Fibroblast of the aortic adventitia (primary cell): ENCODE measurements around the gene ZNF593. TPM values are rescaled to one million over a fixed set of nuclear protein-coding genes. Genes with fewer than 3 reads are reported as not detected.

ENCODE experiments used
- DNase-seq: peaks from one replicate; pipeline ENCODE4 v3.0.0-alpha.2; 2010; ENCODE audit warnings: low read depth
- H3K4me3 ChIP-seq: 2 replicates; pipeline ENCODE4 v1.5.1; 2011; ENCODE audit warnings: low read depth, mild to moderate bottlenecking, control low read depth, low read length, moderate library complexity
- total RNA-seq: library from RNA; depleted of rRNA; stranded (reverse); fragments of >200 nt; gene quantifications from 2 replicates; pipeline ENCODE4 v1.2.3, GENCODE V29; 2012; ENCODE audit warnings: low replicate concordance
- TF ChIP-seq, protein P1 (sequence below): IDR thresholded peaks from 2 replicates; pipeline ENCODE4 v1.5.1; 2011; ENCODE audit warnings: mild to moderate bottlenecking, low read length, control low read depth, inconsistent platforms; ENCODE audit not compliant: insufficient read depth

Gene ZNF593
- total RNA-seq, 1 donor: 19.4 TPM

DNA sequence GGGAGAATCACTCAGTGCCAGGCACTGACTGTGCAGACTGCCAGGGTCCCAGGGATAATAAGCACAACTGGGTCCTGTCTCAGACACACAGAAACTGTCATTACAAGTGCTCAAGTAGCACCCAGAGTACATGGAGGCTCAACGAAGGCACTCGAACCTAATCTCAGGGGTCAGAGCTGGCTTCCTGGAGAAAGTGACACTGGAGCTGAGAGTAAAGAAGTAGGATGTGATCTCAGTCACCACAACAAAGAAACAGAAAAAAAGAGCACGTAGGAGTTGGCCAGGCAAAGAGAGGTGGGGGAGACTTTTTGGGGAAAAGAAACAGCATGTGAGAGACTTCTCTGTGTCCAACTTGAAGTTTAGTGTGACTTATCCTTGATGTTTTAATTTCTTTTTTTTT, 22.0 kb downstream of the ZNF593 start:
- TF ChIP-seq, protein P1, sequence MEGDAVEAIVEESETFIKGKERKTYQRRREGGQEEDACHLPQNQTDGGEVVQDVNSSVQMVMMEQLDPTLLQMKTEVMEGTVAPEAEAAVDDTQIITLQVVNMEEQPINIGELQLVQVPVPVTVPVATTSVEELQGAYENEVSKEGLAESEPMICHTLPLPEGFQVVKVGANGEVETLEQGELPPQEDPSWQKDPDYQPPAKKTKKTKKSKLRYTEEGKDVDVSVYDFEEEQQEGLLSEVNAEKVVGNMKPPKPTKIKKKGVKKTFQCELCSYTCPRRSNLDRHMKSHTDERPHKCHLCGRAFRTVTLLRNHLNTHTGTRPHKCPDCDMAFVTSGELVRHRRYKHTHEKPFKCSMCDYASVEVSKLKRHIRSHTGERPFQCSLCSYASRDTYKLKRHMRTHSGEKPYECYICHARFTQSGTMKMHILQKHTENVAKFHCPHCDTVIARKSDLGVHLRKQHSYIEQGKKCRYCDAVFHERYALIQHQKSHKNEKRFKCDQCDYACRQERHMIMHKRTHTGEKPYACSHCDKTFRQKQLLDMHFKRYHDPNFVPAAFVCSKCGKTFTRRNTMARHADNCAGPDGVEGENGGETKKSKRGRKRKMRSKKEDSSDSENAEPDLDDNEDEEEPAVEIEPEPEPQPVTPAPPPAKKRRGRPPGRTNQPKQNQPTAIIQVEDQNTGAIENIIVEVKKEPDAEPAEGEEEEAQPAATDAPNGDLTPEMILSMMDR: no peak
- no peak for DNase-seq
- H3K4me3 ChIP-seq: no peak overlapping the region

DNA sequence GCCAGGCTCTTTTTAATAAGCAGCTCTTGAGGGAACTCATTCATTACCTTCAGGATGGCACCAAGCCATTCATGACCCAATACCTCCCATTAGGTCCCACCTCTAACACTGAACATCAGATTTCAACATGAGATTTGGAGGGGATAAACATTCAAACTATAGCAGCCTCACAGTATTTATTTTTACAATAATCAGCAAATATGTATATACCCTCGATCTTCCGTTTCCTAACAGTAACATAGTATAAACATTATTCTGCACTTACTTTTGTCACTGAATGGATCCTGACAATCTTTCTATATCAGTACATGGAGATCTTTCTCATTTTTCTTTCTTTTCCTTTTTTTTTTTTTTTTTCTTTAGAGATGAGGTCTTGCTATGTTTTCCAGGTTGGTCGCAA, 26.1 kb downstream of the ZNF593 start:
- no peak overlapping the region for H3K4me3 ChIP-seq
- TF ChIP-seq, protein P1: no peak
- no peak for DNase-seq

DNA sequence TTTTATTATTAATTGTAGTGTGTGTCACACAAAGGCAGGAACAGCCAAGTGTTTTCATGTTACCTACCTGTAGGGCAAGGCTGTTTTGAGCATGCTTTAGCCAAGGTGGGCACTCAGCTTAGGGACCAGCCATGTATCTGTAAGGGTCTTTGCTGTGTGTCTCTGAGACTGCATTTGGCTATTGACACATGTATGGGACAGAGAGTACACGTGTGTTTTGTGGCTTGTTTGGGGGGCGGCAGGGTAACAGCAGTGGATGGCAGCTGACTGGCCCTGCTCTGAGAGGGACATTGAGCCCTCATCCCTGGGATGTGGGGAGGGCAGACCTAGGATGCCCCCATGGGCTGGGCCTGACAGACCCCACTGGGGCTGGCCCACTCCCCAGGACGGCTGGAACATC, 27.6 kb downstream of the ZNF593 start:
- TF ChIP-seq, protein P1: no peak
- no peak for DNase-seq
- no peak overlapping the region for H3K4me3 ChIP-seq

DNA sequence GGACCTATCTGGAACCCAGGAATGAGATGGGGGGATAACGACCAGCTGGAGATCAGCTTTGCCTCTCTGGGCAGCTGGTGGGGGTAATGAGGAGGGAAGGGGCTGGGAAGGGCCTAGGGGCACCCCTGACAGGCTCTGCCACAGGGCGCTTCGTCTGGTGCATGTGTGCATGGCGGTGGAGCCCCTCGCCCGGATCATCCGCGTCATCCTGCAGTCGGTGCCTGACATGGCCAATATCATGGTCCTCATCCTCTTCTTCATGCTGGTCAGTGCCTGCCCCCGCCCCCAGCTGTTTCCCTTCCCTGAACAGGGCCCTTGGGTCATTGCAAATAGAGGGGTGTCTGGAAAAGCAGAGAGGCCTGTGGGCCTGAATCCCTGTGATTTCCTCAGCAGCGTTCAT, 28.1 kb downstream of the ZNF593 start:
- H3K4me3 ChIP-seq: no peak overlapping the region
- TF ChIP-seq, protein P1: no peak
- DNase-seq: no peak

DNA sequence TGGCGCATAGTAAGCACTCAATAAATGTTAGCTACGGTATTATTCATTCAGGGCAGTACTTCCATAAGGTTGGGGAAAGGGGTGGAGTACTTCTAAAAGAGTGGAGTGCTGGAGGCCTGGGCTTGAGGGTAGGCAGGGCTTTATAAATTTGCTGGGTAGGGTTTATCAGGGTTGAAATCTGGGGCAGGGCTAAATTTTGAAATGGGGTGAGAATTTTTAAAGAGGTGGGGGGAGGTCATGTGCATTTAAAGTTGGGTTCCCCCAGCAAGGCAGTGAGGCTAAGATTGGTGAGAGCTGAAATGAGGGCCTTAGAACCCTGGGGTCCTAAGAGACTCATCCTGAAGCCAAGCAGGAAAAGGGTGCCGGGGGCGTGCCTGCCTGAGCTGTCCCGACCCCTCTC, 30.7 kb downstream of the ZNF593 start:
- DNase-seq: no peak
- TF ChIP-seq, protein P1: no peak
- H3K4me3 ChIP-seq: no peak overlapping the region

DNA sequence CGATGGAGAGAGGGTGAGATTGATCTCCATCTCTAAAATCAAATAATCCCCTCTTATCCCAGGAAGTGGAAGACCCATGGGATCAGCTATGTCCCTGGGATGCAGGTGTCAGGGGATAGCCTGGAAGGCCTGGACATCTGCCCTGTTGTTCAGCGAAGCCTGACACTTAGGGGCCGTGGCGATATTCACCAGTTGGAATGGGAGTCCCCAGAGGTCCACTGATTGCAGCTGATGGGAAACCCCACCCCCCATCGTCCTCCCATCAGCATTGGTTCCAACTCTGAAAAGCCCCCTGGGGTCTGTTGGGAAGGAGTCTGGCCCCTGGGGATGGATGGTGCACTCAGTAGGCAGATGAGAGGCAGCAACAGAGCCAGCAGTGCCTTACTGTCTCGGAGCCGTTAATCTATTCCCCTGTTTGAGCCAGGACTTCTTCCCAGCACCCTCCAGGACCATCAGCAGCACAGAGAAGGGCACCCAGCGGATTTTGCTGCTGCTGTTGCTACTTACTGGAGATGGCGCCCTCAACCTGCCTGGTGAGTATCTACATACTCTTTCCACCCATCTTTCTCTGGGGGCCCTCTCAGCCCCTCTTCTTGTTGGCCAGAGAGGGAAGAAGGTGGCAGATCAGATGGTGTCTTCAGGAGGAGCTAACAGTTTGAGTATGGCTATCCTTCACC, 34.1 kb downstream of the ZNF593 start:
- no peak for DNase-seq
- TF ChIP-seq, protein P1: no peak
- H3K4me3 ChIP-seq: no peak overlapping the region

DNA sequence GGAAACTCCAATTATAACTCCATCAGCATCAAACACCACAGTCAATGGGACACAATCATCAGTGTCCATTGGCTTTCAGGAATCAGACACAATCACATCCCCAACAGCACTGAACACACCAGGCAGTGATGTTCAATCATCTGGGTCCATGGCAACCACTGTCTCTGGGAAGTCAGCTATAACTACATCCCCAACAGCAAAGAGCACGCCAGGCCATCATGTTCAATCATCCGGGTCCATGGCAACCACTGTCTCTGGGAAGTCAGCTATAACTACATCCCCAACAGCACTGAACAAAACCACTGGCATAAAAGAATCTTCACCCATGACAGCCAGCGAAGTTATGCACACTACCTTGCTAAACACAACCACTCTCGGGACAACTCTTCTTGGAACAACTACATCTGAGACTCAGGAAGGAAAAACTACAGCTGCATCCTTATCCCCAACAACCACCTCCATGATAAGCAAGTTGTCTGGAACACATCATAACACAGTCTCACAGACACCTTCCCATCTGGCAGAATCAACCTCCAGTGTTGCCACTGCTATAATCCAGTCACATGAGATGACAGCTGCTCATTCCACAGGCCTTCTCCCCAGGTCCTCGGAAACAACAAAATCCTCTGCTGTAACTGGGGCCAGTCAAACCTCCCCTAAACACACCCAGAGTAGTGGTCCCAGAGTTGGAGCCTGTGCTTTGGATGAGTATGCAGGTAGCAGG, 40.6 kb downstream of the ZNF593 start:
- H3K4me3 ChIP-seq: no peak overlapping the region
- TF ChIP-seq, protein P1: no peak
- no peak for DNase-seq
